GM12874 (cell line): ENCODE data around the gene E4F1.

Experiments used
- CTCF ChIP-seq: IDR thresholded peaks from 2 replicates; pipeline ENCODE4 v1.5.1; 2011; ENCODE audit warnings: low read depth, mild to moderate bottlenecking, control low read depth, low read length, moderate library complexity; ENCODE audit not compliant: insufficient read depth

Gene E4F1

GRCh38 chr16:2256531-2257140, 33.2 kb downstream of the E4F1 start:
- TF ChIP-seq CTCF = no peak

- TF ChIP-seq CTCF = no peak
Observed at GRCh38 chr16:2257726-2258125, 34.3 kb downstream of the E4F1 start.

GRCh38 chr16:2260250-2260649, 36.9 kb downstream of the E4F1 start:
- no peak for TF ChIP-seq CTCF

- no peak for TF ChIP-seq CTCF
Observed at GRCh38 chr16:2267913-2268666, 44.7 kb downstream of the E4F1 start, which contains the start of gene RNPS1. TSS of gene RNPS1 (minus strand) at chr16:2268126. CDS start at chr16:2264643, 3,483 bp downstream.

GRCh38 chr16:2270070-2270462, 46.7 kb downstream of the E4F1 start:
- TF ChIP-seq CTCF = no peak

GRCh38 chr16:2270588-2271470, 47.4 kb downstream of the E4F1 start:
- TF ChIP-seq CTCF = no peak

GRCh38 chr16:2271848-2272461, 48.6 kb downstream of the E4F1 start:
- TF ChIP-seq CTCF = no peak
